ENCODE results near the gene SMCO1.
"Not testable (repeated sequence)": the region's sequence is repeated elsewhere in the genome, so short reads cannot be mapped to it uniquely, and the experiment has no call there.

Gene SMCO1, protein sequence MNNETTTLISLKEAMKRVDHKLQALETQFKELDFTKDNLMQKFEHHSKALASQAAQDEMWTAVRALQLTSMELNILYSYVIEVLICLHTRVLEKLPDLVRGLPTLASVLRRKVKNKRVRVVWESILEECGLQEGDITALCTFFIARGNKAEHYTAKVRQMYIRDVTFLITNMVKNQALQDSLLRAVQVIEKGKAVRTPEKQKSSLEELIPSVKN

DNA sequence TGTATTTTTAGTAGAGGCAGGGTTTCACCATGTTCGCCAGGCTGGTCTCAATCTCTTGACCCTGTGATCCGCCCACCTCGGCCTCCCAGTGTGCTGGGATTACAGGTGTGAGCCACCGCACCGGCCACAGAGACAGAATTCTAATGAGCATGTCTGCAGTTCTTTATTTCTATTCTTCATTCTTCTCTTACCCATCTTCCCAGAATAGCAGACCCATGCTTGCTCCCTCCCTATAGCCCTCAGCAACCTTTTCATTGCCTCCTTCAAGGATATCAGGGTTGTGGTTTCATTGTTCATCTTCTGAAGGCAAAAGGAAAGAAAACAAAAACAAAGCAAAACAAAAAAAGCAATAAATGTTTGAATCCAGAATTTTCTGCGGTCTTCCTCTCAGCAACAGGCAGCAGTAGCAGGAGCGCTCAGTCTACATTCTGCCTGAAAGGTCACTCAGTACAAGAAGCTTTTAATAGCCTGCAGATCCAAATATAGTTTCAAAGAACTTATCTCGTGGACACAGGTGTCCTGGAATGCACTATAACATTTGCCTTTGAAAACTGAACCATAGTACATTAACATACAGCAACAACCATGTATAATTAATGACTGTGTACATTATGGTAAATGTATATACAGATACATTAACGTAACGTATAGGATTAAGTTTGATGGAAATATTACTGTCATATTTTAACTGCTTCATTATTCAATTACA is at the start of gene SMCO1:
TSS of gene SMCO1 (minus strand) at position 434 of the 709 bp plus-strand sequence. CDS start at position 297, 137 bp downstream.
- no peak for DNase-seq

DNA sequence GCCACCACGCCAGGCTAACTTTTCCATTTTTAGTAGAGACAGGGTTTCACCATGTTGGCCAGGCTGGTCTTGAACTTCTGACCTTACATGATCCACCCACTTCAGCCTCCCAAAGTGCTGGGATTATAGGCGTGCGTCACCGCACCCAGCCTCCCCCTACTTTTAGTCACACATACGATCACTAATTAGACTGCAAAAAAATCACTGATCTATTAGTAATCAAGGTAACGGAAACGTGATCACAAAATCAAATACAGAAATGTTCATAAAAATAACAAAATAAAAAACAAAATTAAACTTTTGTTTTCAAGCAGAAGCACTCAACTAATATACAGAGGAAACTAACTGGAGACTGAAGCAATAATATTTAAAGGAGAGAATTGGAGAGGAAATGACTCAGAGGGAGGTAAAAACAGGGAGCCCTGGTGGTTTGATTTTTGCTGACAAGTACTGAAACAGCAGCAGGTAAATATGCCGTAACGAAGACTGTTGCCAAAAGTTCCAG is 48.6 kb upstream of the SMCO1 start:
- DNase-seq: no peak

DNA sequence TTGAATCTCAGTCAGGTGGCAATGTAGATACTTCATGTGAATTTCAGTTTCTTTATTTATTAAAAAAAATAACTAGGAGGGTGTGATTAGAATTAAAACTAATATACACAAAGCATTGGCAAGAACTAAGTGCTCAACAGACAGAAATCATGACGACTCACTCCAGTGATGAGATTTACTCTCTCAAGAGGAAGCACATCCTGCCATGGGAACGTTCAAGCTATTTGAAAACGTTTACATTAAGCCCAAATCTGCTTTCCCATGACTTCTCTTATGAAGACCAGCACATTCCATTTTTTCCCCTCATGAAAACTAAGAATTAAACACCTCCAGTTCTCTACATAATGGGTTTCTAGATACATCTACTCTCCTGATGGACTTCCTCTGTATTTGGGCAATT is 44.7 kb upstream of the SMCO1 start:
- DNase-seq: no peak

DNA sequence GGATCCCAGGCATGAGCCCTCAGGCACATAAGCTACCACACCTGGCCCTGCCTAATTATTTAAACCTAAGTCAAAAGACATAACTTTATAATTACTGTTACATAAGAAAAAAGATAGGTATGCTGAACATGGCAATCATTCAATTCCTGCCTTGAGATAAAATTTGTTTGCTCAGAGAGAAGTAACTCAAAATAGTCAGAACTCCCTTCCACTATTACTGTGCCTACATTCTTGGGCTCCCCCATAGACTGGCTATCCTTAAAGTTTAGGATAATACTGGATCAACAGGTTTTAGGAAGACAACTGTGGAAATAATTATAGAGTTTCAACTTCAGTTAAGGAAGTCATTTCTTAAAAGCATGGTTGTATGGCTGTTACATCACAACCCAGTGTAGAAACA is 43.3 kb upstream of the SMCO1 start:
- DNase-seq: no peak

DNA sequence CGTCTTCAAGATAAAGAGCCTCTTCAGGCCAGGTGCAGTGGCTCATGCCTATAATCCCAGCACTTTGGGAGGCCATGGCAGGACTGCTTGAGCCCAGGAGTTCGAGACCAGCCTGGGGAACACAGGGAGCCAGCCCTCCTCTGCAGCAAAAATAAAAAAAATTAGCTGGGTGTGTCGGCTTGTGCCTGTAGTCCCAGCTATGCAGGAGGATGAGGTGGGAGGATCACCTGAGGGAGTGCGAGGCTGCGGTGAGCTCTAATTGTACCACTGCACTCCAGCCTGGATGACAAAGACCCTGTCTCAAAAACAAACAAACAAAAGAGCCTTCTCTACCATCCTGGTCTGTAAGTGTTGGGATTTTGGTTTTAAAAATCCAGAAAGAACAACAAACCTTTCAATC is 42.1 kb upstream of the SMCO1 start:
- no peak for DNase-seq

DNA sequence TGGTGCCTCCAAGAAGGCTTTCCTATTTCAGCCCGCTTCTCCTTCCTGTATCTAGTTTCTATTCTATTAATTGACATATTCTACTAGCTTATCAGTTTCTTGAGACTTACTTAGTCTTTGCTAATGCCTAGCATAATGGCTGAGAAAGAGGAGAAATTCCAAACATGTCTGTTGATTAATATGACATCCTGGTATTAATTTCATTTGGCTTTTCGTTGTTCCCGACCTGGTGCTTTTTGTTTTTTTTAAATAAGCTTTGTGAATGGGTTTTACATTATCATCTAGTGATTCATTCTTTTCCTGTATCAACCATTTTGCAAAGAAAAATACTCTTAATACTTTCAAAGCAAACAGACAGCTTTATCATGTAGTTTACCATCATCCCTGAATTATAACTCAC is 40.1 kb upstream of the SMCO1 start:
- no peak for DNase-seq

DNA sequence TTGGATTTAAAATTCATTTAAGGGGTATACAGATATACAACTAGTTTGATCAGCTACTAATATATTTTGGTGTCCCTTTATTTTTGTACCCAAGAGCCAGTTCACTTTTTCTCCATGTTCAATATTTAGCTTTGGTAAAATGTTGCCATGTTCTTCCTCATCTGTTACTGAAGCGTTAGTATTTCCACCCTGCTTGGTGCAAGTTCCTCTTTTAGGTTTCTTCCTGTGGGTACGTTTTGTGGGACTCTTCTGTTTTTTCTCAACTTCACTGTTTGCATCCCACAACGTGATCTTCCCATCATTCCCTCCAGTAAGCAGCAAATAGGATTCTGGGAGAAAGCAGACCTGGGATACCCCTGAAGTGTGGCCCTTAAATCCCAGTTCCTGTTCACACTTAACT is 39.1 kb upstream of the SMCO1 start:
- peak; percentile 67 for DNase-seq

DNA sequence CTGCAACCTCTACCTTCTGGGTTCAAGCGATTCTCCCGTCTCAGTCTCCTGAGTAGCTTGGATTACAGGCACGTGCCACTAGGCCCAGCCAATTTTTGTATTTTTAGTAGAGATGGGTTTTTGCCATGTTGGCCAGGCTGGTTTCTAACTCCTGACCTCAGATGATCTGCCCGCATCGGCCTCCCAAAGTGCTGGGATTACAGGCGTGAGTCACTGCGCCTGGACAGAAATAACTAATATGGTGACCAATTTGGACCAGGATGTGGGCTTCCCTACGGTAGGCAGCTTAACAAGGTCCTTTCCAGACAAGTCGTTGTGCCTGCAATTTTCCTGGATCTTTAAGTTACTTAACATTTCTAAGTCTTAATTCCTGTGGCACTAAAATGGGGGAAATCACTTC is 38.4 kb upstream of the SMCO1 start:
- no peak for DNase-seq

DNA sequence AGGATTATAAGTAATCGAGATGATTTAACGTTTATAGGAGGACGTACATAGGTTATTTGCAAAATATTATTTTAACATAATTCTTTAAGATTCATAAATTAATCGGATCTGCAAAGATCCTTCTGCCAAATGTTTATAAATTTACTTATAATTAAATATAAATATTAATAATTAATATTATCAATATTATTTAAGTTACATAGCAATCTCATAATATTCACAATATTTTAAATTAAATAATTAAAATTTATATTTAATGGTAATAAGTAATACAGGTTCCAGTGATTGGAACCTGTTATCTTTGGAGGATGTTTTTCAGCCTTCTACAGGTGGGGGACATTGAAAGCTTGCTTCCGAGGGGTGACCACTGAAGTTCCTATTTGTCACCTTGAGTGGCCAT is 37.1 kb upstream of the SMCO1 start:
- DNase-seq: no peak

DNA sequence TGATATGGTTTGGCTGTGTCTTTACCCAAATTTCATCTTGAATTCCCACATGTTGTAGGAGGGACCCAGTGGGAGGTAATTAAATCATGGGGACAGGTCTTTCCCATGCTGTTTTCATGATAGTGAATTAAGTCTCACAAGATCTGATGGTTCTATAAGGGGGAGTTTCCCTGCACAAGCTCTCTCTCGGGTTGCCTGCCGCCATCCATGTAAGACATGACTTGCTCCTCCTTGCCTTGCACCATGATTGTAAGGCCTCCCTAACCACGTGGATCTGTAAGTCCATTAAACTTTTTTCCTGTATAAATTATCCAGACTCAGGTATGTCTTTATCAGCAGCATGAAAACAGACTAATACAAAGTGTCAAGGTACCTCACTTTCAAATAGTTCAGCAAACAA is 35.0 kb upstream of the SMCO1 start:
- DNase-seq: not testable (repeated sequence)

DNA sequence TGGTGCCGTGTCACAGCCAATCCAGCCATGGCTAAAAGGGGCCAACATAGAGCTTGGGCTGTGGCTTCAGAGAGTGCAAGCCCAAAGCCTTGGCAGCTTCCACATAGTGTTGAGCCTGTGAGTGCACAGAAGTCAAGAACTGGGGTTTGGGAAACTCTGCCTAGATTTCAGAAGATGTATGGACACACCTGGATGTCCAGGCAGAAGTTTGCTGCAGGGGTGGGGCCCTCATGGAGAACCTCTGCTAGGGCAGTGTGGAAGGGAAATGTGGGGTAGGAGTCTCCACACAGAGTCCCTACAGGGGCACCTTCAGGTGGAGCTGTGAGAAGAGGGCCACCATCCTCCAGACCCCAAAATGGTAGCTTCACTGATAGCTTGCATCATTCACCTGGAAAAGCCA is 34.2 kb upstream of the SMCO1 start:
- not testable (repeated sequence) for DNase-seq

DNA sequence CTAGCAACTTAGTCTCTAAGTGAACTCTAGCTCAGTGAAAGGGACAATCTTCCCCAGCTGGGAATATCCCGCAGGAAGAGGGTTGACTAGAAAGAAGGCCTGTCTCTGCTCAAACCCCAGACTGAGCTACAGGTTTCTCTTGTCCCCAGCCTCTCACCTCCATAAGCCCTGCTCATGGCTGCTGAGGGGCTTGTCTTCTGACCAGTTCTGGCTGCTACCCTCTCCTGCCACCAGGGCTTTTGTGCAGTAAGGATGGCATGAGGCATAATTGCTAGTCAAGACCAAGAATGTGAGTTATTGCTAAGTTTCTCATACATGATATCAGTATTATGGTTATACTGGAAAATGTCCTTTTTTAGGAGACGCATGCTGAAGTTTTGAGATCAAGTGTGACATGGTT is 31.9 kb upstream of the SMCO1 start:
- no peak for DNase-seq

DNA sequence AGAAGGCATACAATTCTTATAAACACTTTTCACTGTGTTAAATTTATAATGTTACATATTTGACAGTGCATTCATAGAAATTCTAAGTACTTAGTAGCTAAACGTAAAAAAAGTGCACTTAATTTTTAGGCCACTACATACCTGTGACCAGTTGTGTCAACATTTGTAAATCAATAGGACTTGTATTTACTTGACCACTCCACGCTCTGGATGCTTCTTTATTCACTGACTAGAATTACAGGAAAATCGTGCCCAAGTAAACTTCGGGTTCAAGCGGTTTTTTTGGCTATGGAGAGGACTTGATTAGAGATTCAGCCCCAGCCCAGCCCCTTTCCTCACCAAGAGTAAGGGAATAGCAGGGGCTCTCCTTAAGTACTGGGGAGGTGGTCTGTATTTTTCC is 31.4 kb upstream of the SMCO1 start:
- DNase-seq: no peak

DNA sequence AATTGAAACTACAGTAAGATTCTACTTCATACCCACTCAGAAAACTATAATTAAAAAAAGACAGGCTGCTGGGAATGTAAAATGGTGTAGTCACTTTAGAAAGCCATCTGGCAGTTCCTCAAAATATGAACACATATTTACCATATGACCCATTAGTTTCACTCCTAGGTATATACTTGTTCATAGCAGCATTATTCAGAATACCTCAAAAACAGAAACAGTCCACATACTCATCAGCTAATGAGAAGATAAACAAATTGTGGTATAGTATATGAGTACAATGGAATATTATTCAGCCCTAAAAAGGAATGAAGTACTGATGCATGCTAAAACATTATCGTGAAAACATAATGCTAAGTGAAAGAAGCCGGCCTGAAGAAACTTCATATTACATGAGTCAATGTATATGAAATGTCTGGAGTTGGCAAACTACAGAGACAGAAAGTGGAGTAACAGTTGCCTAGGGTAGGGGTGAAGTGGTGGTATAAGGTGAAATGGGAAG is 29.4 kb upstream of the SMCO1 start:
- no peak for DNase-seq

DNA sequence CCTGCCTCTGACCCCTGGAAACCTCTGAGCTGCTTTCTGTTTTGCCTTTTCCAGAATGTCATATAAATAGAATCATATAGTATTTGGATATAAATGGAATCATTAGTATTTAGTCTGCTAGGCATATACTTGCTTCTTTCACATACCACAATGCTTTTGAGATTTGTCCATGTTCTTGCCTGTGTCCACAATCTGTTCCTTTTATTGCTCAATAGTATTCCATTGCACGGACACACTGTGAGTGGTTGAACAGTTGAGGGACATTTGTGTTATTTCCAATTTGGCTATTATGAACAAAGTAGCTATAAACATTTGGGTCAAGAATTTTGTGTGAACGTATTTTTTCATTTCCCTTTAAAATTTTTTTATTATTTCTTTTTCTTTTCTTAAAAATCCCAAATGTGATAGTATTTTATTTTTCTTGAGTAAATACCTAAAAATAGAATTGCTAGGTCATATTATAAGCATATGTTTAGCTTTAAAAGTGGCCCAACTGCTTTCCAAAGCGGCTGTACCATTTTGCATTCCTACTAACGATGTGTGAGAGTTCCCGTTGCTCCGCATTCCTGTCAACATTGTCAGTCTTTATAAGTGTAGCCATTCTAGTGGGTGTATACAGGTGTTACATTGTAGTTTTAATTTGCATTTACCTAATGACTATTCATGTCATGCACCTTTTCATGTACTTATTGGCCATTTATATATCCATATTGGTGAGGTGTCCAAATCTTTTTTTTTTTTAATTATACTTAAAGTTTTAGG is 26.7 kb upstream of the SMCO1 start:
- DNase-seq: no peak

DNA sequence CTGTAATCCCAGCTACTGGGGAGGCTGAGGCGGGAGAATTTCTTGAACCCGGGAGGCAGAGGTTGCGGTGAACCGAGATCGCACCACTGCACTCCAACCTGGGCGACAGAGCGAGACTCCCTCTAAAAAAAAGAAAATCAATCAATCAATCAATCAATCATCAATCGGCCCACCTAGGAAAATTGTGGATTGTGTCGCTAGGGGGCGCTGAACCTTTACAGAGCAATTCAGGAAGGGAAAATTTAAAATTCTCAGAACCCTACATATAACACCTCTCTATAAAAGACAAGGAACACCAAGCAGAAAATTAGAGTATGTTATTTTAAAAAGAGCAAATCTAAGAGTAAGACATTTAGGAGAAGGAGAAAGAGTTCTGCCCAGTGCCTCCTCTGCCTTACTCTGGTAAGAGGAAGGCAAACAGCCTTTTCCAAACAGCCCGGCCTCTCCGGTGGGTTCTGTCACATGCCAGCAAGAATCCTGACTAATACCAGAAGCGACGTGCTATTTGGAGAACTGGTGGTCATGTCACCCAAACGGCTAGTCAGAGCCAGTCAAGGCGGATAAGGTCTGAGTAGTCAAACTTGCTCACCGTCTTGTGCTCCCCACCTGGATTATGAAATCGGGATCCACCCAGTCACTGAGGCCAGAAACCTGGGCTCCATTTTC is 22.3 kb upstream of the SMCO1 start:
- peak; percentile 34 for DNase-seq

DNA sequence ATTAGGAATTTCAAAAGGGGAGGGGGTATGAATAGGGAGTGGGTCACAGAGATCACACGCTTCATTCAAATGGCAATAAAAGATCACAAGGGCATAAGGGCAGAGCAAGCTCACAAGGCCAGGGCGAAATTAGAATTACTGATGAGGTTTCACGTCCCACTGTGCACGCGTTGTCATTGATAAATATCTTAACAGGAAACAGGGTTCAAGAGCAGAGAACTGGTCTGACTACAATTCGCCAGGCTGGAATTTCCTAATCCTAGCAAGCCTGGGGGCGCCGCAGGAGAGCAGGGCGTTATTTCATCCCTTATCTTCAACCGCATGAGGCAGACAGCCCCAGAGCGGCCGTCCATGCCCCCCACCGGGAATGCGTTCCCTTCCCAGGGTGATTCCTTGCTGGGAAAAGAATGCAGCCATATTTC is 18.1 kb upstream of the SMCO1 start:
- no peak for DNase-seq

DNA sequence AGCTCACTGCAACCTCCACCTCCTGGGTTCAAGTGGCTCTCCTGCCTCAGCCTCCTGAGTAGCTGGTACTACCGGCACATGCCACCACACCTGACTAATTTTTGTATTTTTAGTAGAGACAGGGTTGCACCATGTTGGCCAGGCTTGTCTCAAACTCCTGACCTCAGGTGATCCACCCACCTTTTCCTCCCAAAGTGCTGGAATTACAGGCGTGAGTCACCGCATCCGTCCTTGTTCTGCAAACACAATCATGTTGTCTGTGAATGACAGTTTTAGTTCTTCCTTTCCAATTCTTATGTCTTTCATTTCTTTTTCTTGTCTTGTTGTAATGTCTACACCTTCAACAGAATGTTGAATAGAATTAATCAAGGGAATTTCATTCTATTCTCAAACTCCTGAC is 16.3 kb upstream of the SMCO1 start:
- no peak for DNase-seq

DNA sequence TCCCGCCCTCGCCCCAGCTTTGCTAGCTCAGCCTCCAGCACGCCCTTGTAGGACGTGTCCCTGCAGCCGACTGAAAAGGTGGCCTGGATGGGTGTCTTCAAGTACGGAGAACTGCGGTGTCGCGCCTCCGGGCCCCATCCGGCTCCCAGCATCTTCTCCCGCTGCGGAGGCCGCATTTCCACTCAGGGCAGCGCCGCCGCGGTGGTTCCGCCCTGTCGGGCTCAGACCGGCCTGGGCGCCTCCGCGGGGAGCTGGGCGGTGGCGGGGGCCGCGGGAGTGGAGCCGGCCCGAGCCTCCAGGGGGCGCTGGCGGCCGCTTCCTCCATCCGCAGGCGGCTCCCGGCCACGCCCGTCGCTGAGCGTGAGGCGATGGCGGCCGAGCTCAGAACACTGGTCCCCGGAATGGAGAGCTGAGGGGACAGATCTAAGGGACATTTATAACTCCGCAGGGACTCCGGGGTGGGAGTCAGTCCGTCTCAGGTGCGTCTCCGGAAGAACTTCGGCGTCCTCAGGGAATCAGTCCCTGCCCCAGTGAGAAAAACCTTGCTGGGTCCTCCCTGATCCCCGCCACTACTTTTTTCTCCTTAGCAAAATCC is 13.6 kb upstream of the SMCO1 start:
- peak; percentile 64 for DNase-seq

DNA sequence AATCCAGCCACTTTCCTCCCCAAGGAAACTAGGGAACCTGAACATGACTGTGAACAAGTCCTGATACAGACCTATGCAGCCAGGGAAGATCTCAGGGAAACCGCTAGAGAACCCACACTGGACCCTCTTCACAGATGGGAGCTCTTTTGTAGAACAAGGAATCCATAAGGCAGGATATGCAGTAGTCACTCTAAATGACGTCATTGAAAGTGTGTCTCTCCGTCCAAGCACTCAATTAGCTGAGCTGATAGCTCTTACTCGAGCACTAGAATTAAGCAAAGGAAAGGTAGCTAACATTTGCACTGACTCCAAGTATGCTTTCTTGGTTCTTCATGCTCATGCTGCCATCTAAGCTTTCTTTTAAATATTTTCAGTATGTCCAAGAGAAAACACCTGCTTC is 10.0 kb upstream of the SMCO1 start:
- DNase-seq: no peak

DNA sequence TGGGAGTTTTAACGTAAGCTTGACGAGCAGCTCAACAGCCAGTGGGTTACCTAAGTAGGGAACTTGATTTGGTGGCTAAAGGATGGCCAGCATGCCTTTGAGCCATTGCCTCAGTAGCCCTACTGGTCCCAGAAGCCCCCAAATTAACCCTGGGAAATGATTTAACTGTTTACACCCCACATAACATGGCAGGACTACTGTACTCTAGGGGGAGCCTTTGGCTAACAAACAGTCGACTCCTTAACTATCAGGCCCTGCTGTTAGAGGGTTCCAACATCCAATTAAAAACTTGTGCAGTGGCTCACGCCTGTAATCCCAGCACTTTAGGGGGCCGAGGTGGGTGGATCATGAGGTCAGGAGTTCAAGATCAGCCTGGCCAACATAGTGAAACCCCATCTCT is 9.4 kb upstream of the SMCO1 start:
- DNase-seq: peak; percentile 5

DNA sequence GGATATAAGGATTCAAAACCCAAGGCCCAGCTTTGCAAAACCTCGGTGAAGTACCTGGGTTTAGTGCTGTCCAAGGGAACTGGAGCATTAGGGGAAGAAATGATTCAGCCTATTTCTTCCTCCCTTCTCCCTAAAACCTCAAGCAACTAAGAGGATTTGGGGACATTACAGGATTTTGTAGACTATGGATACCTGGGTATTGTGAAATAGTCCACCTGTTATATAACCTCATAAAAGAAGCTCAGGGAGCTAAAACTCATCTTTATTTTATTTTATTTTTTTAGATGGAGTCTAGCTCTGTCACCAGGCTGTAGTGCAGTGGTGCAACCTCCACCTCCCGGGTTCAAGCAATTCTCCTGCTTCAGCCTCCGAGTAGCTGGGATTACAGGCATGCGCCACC is 8.7 kb upstream of the SMCO1 start:
- no peak for DNase-seq

DNA sequence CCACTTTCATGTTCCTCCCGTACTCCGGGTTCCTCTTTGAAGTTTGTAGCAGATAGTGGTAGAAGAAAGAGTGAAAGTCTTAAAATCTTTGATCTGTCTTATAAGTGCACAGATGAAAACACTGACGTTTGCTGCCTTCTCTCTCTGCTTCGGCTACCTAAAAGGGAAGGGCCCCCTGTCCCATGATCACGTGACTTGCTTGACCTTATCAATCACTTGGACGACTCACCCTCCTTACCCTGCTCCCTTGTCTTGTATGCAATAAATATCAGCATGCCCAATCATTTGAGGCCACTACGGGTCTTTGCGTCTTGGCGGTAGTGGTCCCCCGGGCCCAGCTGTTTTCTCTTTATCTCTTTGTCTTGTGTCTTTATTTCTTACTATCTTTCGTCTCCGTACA is 6.1 kb upstream of the SMCO1 start:
- not testable (repeated sequence) for DNase-seq
